ENCODE data around the gene ZNF483.

DNA sequence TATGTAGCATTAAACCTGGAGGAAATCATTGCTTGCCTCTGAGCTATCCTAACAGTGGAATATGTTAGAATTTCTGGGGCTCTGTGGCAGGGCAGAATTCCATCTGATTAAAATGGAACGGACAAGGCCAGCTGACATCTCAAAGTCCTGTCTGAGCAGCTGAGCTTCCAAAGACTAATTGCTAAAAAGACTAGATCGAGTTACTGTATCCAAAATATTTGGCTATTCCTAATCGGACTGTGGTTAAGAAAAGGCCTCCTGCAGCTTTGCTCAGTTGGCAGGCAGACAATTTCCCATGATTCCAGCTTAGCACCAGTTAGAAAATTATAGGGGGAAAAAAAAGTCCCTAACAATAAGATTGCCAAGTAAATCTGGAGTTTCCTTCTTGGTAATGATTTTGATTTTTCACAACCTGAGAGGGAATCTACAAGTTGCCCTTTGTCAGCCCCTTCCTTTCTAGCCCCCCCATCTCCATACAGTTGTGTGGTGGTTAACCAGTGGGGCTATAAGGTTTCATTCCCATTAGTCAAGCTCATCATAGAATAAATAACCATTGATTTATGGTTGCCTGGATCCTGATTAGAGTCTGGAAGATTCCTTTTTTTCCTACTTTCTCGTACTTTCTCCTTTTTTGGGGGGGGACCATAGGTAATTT is 48.1 kb downstream of the ZNF483 start:
- TF ChIP-seq, protein P1, sequence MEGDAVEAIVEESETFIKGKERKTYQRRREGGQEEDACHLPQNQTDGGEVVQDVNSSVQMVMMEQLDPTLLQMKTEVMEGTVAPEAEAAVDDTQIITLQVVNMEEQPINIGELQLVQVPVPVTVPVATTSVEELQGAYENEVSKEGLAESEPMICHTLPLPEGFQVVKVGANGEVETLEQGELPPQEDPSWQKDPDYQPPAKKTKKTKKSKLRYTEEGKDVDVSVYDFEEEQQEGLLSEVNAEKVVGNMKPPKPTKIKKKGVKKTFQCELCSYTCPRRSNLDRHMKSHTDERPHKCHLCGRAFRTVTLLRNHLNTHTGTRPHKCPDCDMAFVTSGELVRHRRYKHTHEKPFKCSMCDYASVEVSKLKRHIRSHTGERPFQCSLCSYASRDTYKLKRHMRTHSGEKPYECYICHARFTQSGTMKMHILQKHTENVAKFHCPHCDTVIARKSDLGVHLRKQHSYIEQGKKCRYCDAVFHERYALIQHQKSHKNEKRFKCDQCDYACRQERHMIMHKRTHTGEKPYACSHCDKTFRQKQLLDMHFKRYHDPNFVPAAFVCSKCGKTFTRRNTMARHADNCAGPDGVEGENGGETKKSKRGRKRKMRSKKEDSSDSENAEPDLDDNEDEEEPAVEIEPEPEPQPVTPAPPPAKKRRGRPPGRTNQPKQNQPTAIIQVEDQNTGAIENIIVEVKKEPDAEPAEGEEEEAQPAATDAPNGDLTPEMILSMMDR (IDR thresholded peaks at IDR 0.05; ENCODE audit: low read length) = no peak
- no peak for TF ChIP-seq EZH2 (IDR thresholded peaks at IDR 0.05; ENCODE audit: borderline replicate concordance, low read length)

All from OCI-LY1 (cell line).